A673 (cell line): ENCODE measurements around the gene NAA30. TPM values are rescaled to one million over a fixed set of nuclear protein-coding genes. Genes with fewer than 3 reads are reported as not detected.
A peak's percentile ranks its signal among the peaks of the same experiment; 100 is the strongest.

Source experiments
- BruUV-seq: library from RNA; stranded (reverse); fragments of 400-500 nt; replicated peaks from 2 replicates; lab custom pipeline; 2021; lab: Mats Ljungman, UMichigan
- CTCF ChIA-PET: fragments of 300-600 bp; sonication (Branson Sonifier 250); formaldehyde crosslinking; loops from one replicate; lab custom pipeline; 2022; ENCODE audit warnings: antibody characterized with exemption; lab: Charles Lee
- POLR2A ChIA-PET: fragments of 300-600 bp; sonication (Branson Sonifier 250); formaldehyde crosslinking; loops from one replicate; lab custom pipeline; 2022; ENCODE audit warnings: antibody characterized with exemption; ENCODE audit not compliant: low non-redundant PET; lab: Charles Lee
- DNase-seq: peaks from one replicate; pipeline ENCODE4 v3.0.0-alpha.2; 2015; ENCODE audit warnings: low spot score
- H3K27ac ChIP-seq: fragments of 200-600 bp; sonication (generic); 2 replicates; pipeline ENCODE4 v1.5.1; 2016; ENCODE audit warnings: mixed run types, low read depth, mild to moderate bottlenecking, mixed read lengths, antibody characterized with exemption, low read length; ENCODE audit not compliant: poor library complexity, severe bottlenecking
- H3K27me3 ChIP-seq: fragments of 200-600 bp; sonication (generic); replicated peaks from 2 replicates; pipeline ENCODE4 v1.6.1; 2017; ENCODE audit warnings: mixed run types, low read depth, mild to moderate bottlenecking, mixed read lengths, antibody characterized with exemption, low read length; ENCODE audit not compliant: insufficient read depth, poor library complexity
- H3K36me3 ChIP-seq: fragments of 200-600 bp; sonication (generic); 2 replicates; pipeline ENCODE4 v1.6.1; 2016; ENCODE audit warnings: mixed run types, mild to moderate bottlenecking, mixed read lengths, antibody characterized with exemption, low read length; ENCODE audit not compliant: insufficient read depth, poor library complexity, severe bottlenecking
- H3K4me1 ChIP-seq: fragments of 200-600 bp; sonication (generic); 2 replicates; pipeline ENCODE4 v1.6.1; 2017; ENCODE audit warnings: mixed run types, mild to moderate bottlenecking, mixed read lengths, antibody characterized with exemption, low read length; ENCODE audit not compliant: insufficient read depth, poor library complexity, severe bottlenecking
- H3K4me3 ChIP-seq: fragments of 200-600 bp; sonication (generic); 2 replicates; pipeline ENCODE4 v1.5.1; 2016; ENCODE audit warnings: low read depth, mixed run types, mild to moderate bottlenecking, mixed read lengths, low read length; ENCODE audit not compliant: poor library complexity, severe bottlenecking
- H3K9me3 ChIP-seq: fragments of 200-600 bp; sonication (generic); 2 replicates; pipeline ENCODE4 v1.6.1; 2016; ENCODE audit warnings: mixed run types, low read depth, mild to moderate bottlenecking, mixed read lengths, antibody characterized with exemption, low read length; ENCODE audit not compliant: poor library complexity, severe bottlenecking
- CTCF ChIP-seq: fragments of 300-800, 200-600 bp; sonication (generic); conservative IDR thresholded peaks from 2 replicates; pipeline ENCODE4 v1.5.1; 2017; ENCODE audit warnings: low read depth, mild to moderate bottlenecking, antibody characterized with exemption, low read length, moderate library complexity, mixed read lengths
- EZH2 ChIP-seq: fragments of 200-600 bp; sonication (generic); IDR thresholded peaks from 2 replicates; pipeline ENCODE4 v1.6.1; 2017; ENCODE audit warnings: borderline replicate concordance, low read depth, mild to moderate bottlenecking, mixed read lengths, antibody characterized with exemption, low read length; ENCODE audit not compliant: poor library complexity, severe bottlenecking
- intact Hi-C: fragments of 100-400 bp; cut with micrococcal nuclease; formaldehyde crosslinking; loops from one replicate; pipeline ENCODE4 v1.10.0; 2022; ENCODE audit not compliant: unreplicated experiment
- total RNA-seq: library from RNA; stranded (reverse); gene quantifications from 2 replicates; pipeline ENCODE4 v1.2.3, GENCODE V29; 2021

NAA30 gene
- total RNA-seq, 1 experiment from 2014 or later: 34.3 TPM

GRCh38 chr14:57388067-57388466, 2.3 kb upstream of the NAA30 start:
- Histone ChIP-seq H3K27ac (no peak overlapping the region), H3K4me1 (peaks cover 11% of the 10 kb centered on the region), H3K4me3 (no peak overlapping the region), H3K27me3 (no peaks in the 10 kb centered on the region), H3K9me3 (no peaks in the 10 kb centered on the region), H3K36me3 (peaks cover 4% of the 10 kb centered on the region)
- no TSS peak for BruUV-seq
- DNase-seq: no peak
- POLR2A ChIA-PET: no interaction called here
- CTCF ChIA-PET: no interaction called here
- no peak for TF ChIP-seq CTCF
- TF ChIP-seq EZH2: no peak
- intact Hi-C loops: loop anchor here (10.0 kb wide), 1 partner anchor 203 kb away; no protein-coding TSS in a partner anchor

GRCh38 chr14:57389646-57390036, 745 bp upstream of the NAA30 start:
- Histone ChIP-seq H3K4me1 (peaks cover 15% of the 10 kb centered on the region), H3K27ac (peak overlapping the region; percentile 87), H3K36me3 (peaks cover 17% of the 10 kb centered on the region), H3K27me3 (no peaks in the 10 kb centered on the region), H3K4me3 (peak overlapping the region; percentile 87), H3K9me3 (no peaks in the 10 kb centered on the region)
- ChIA-PET CTCF (interaction anchor here (0.7 kb wide), 1 partner anchor 11 kb away, joined by 3 read pairs; no protein-coding TSS in a partner anchor), POLR2A (no interaction called here)
- intact Hi-C loops: loop anchor here (10.0 kb wide), 1 partner anchor 205 kb away; no protein-coding TSS in a partner anchor
- DNase-seq: no peak
- BruUV-seq: no TSS peak
- TF ChIP-seq EZH2 (no peak), CTCF (no peak)

DNA sequence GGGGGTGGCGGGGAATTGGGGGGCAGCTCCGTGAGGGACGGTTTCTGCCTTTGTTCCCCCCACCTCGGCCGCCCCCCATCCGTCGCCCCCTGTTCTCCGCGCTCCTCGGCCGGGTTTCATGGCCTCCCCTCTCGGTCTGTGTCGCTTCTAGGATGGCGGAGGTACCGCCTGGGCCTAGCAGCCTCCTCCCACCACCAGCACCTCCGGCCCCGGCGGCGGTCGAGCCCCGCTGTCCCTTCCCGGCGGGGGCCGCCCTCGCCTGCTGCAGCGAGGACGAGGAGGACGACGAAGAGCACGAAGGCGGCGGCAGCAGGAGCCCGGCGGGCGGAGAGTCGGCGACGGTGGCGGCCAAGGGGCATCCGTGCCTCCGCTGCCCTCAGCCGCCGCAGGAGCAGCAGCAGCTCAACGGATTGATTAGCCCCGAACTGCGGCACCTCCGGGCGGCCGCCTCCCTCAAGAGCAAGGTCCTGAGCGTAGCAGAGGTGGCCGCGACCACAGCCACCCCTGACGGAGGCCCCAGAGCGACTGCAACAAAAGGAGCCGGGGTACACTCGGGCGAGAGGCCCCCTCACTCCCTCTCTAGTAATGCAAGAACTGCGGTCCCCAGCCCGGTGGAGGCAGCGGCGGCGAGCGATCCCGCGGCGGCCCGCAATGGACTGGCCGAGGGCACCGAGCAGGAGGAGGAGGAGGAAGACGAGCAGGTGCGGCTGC, 575 bp downstream of the NAA30 start:
- peak overlapping the region; percentile 87 for H3K4me3 ChIP-seq
- peaks cover 19% of the 10 kb centered on the region for H3K36me3 ChIP-seq
- peaks cover 15% of the 10 kb centered on the region for H3K4me1 ChIP-seq
- intact Hi-C loops: no loop called here
- peak overlapping the region; percentile 87 for H3K27ac ChIP-seq
- no peak for TF ChIP-seq CTCF
- TF ChIP-seq EZH2: no peak
- no TSS peak for BruUV-seq
- peak; percentile 39 for DNase-seq
- CTCF ChIA-PET: no interaction called here
- H3K27me3 ChIP-seq: no peaks in the 10 kb centered on the region
- H3K9me3 ChIP-seq: no peaks in the 10 kb centered on the region
- POLR2A ChIA-PET: no interaction called here
